CD4-positive, alpha-beta T cell (primary cell): ENCODE data around the gene CDH10. TPM values are rescaled to one million over a fixed set of nuclear protein-coding genes. Genes with fewer than 3 reads are reported as not detected.

Experiments
- ATAC-seq: fragments of 200-7000 bp; cut with Tn5 transposase; one replicate; pipeline ENCODE4 v1.10.0; 2022; ENCODE audit warnings: mild to moderate bottlenecking; ENCODE audit not compliant: poor library complexity
- CTCF ChIA-PET: fragments of 350-600 bp; sonication (Branson Sonifier 250); formaldehyde crosslinking; loops from one replicate; lab custom pipeline; 2021; ENCODE audit warnings: antibody characterized with exemption, inconsistent platforms; lab: Charles Lee
- POLR2A ChIA-PET: fragments of 350-600 bp; sonication (Branson Sonifier 250); formaldehyde crosslinking; loops from one replicate; lab custom pipeline; 2021; ENCODE audit warnings: antibody characterized with exemption, inconsistent platforms; lab: Charles Lee
- DNase-seq, 14 experiments: peaks; one replicate each; pipeline ENCODE4 v3.0.0-alpha.2; 2013 to 2020; ENCODE audit warnings: mixed read lengths in 2 of 14
- H3K27ac ChIP-seq, 2 donors: one replicate each; pipeline versions ENCODE4 v1.5.1 to v1.7.0; 2013; ENCODE audit warnings: low read length in 2 of 2, low read depth in 1 of 2, mild to moderate bottlenecking in 1 of 2
- H3K27me3 ChIP-seq, 2 experiments: 1 replicate in 1 of 2; 2 replicates in 1 of 2; pipeline versions ENCODE4 v1.6.1 to v1.7.0; 2013; ENCODE audit warnings: low read length in 2 of 2, control low read depth in 1 of 2, mild to moderate bottlenecking in 1 of 2, moderate library complexity in 1 of 2; ENCODE audit not compliant: insufficient read depth in 2 of 2, control insufficient read depth in 1 of 2
- H3K36me3 ChIP-seq: one replicate; pipeline ENCODE4 v1.6.1; 2013; ENCODE audit warnings: low read length, control low read depth; ENCODE audit not compliant: insufficient read depth
- H3K4me1 ChIP-seq: one replicate; pipeline ENCODE4 v1.6.1; 2013; ENCODE audit warnings: low read length, control low read depth; ENCODE audit not compliant: insufficient read depth
- H3K4me3 ChIP-seq: one replicate; pipeline ENCODE4 v1.5.1; 2013; ENCODE audit warnings: mild to moderate bottlenecking, low read length, moderate library complexity
- H3K9me3 ChIP-seq, 2 experiments: 1 replicate in 1 of 2; 2 replicates in 1 of 2; pipeline versions ENCODE4 v1.6.1 to v1.7.0; 2013; ENCODE audit warnings: low read length in 2 of 2, mild to moderate bottlenecking in 2 of 2, control low read depth in 1 of 2, moderate library complexity in 1 of 2; ENCODE audit not compliant: control insufficient read depth in 1 of 2, insufficient read depth in 1 of 2
- H3K27ac Mint-ChIP-seq: one replicate; pipeline ENCODE4 v1.8.0; 2020; ENCODE audit warnings: mixed read lengths
- H3K27me3 Mint-ChIP-seq: one replicate; pipeline ENCODE4 v1.8.0; 2021; ENCODE audit warnings: mixed read lengths
- H3K36me3 Mint-ChIP-seq: one replicate; pipeline ENCODE4 v1.8.0; 2021; ENCODE audit warnings: low read depth, mixed read lengths
- H3K4me1 Mint-ChIP-seq: one replicate; pipeline ENCODE4 v1.8.0; 2021; ENCODE audit warnings: low read depth, mixed read lengths
- H3K4me3 Mint-ChIP-seq: one replicate; pipeline ENCODE4 v1.8.0; 2020; ENCODE audit warnings: mild to moderate bottlenecking, mixed read lengths
- H3K9me3 Mint-ChIP-seq: one replicate; pipeline ENCODE4 v1.8.0; 2020; ENCODE audit warnings: mixed read lengths
- CTCF ChIP-seq: fragments of 200-600 bp; IDR thresholded peaks from one replicate; pipeline ENCODE4 v1.8.0; 2022; ENCODE audit warnings: antibody characterized with exemption, mild to moderate bottlenecking
- intact Hi-C, 2 experiments: fragments of 100-400 bp; cut with DNase I in 1 of 2; cut with micrococcal nuclease in 1 of 2; formaldehyde crosslinking; loops; one replicate each; pipeline versions ENCODE4 v1.15.1 to v1.9.0; 2023 to 2025; cut with DNase I, micrococcal nuclease
- polyA plus RNA-seq, 2 donors: library from polyadenylated mRNA; unstranded; fragments of 120-200 nt; gene quantifications; one replicate each; pipeline ENCODE4 v1.2.1, GENCODE V29; 2013
- total RNA-seq, 174 experiments: library from RNA in 2 of 174; stranded (reverse) in 2 of 174; gene quantifications; one replicate each; pipeline ENCODE4 v1.2.3 and lab custom pipeline; 2021 to 2026

The CDH10 gene
- total RNA-seq (not detected), total RNA-seq (lab: John Stamatoyannopoulos, UW) (0 to 0.09 (median 0) reads per million in 172 experiments)
- not detected for polyA plus RNA-seq (2013, experiment 1 of 2)
- not detected for polyA plus RNA-seq (2013, experiment 2 of 2)

- no peak for DNase-seq
- Mint-ChIP-seq H3K9me3 (peaks cover 6% of the 10 kb centered on the region), H3K4me3 (no peak within 1 kb of the TSS), H3K27me3 (no peaks in the 10 kb centered on the region), H3K4me1 (no peaks in the 10 kb centered on the region), H3K36me3 (no peaks in the 10 kb centered on the region), H3K27ac (no peak within 1 kb of the TSS)
- Histone ChIP-seq H3K36me3 (no peaks in the 10 kb centered on the region), H3K4me3 (no peak within 1 kb of the TSS), H3K27me3 (no peaks in the 10 kb centered on the region), H3K4me1 (no peaks in the 10 kb centered on the region), H3K9me3 (peaks cover 0 to 8% of the 10 kb centered on the region in 2 experiments), H3K27ac (no peak within 1 kb of the TSS)
- ChIA-PET POLR2A (no interaction called here), CTCF (no interaction called here)
- no peak for TF ChIP-seq CTCF
- no peak for ATAC-seq
- intact Hi-C loops: no loop called here
Measured at GRCh38 chr5:24644761-24645160, at the start of gene CDH10. Gene CDH10, minus strand, starts transcription at chr5:24644978. Its CDS starts 51,488 bp downstream, at chr5:24593490.

GRCh38 chr5:24693609-24694008 lies 48.8 kb upstream of the CDH10 start:
- Histone ChIP-seq H3K36me3 (no peaks in the 10 kb centered on the region), H3K27ac (no peak overlapping the region), H3K9me3 (no peaks in the 10 kb centered on the region), H3K4me3 (no peak overlapping the region), H3K27me3 (no peaks in the 10 kb centered on the region), H3K4me1 (no peaks in the 10 kb centered on the region)
- ATAC-seq (no peak), DNase-seq (no peak)
- intact Hi-C loops: no loop called here
- ChIA-PET CTCF (no interaction called here), POLR2A (no interaction called here)
- Mint-ChIP-seq H3K27ac (no peak overlapping the region), H3K36me3 (no peaks in the 10 kb centered on the region), H3K4me3 (no peak overlapping the region), H3K4me1 (no peaks in the 10 kb centered on the region), H3K27me3 (no peaks in the 10 kb centered on the region), H3K9me3 (peaks cover 25% of the 10 kb centered on the region)
- no peak for TF ChIP-seq CTCF

- no peaks in the 10 kb centered on the region for H3K27me3 ChIP-seq
- Mint-ChIP-seq H3K9me3 (peaks cover 21% of the 10 kb centered on the region), H3K27ac (no peak overlapping the region), H3K4me3 (no peak overlapping the region), H3K4me1 (no peaks in the 10 kb centered on the region), H3K36me3 (no peaks in the 10 kb centered on the region), H3K27me3 (no peaks in the 10 kb centered on the region)
- no peak for ATAC-seq
- no peaks in the 10 kb centered on the region for H3K36me3 ChIP-seq
- H3K27ac ChIP-seq: no peak overlapping the region
- ChIA-PET CTCF (no interaction called here), POLR2A (no interaction called here)
- H3K9me3 ChIP-seq: peaks cover 6 to 15% of the 10 kb centered on the region in 2 experiments
- no peaks in the 10 kb centered on the region for H3K4me1 ChIP-seq
- H3K4me3 ChIP-seq: no peak overlapping the region
- TF ChIP-seq CTCF: no peak
- intact Hi-C loops: no loop called here
- no peak for DNase-seq
Measured at GRCh38 chr5:24691074-24691473, 46.3 kb upstream of the CDH10 start.
